Measurements from ENCODE around the gene RGS12. TPM values are rescaled to one million over a fixed set of nuclear protein-coding genes. Genes with fewer than 3 reads are reported as not detected.

Gene RGS12
- total RNA-seq, 2 experiments from 2014 or later, result 8.6 to 8.8 TPM

DNA sequence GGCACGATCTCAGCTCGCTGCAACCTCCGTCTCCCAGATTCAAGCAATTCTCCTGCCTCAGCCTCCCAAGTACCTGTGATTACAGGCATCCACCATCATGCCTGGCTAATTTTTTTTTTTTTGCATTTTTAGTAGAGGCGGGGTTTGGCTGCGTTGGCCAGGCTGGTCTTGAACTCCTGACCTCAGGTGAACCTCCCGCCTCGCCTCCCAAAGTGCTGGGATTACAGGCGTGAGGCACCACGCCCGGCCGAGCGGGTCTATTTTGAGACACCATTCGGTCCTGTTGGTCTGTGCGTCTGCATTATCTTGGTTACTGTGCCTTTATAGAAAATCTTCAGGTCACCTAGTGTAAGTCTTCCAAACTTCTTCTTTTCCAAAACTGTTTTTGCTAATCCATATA lies 21.7 kb upstream of the RGS12 start:
- intact Hi-C loops (cut with micrococcal nuclease), result no loop called here
- Mint-ChIP-seq H3K27me3 (no peaks in the 10 kb centered on the region), H3K4me1 (ENCODE audit: low read depth) (no peaks in the 10 kb centered on the region), H3K27ac (no peak overlapping the region), H3K4me3 (no peak overlapping the region), H3K9me3 (no peaks in the 10 kb centered on the region), H3K36me3 (no peaks in the 10 kb centered on the region)
- ChIA-PET POLR2A (no interaction called here), CTCF (interaction anchor here (0.7 kb wide), 1 partner anchor 71 kb away, joined by 3 read pairs; no protein-coding TSS in a partner anchor)
- DNase-seq, result no peak

DNA sequence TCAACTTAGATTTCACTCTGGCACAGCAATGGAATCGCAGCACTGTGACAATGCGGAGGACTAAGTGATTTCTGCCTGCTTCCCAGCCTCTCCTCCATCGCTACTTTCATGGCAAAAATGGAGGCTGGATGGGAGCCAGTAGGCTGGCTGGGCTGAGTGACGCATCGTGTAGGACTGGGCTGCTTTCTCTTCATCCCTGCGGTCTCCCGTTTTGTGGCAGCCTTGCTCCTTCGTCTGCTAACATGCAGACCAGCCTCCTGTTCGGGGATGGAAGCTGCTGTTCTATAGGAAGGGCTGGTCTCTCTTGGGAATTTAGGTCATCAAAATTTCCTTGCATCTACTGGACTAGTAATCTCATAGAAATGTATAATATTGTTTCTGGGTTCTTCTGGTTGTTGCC lies 15.8 kb upstream of the RGS12 start:
- CTCF ChIA-PET, result no interaction called here
- intact Hi-C loops (cut with micrococcal nuclease), result no loop called here
- POLR2A ChIA-PET, result no interaction called here
- Mint-ChIP-seq H3K9me3 (peaks cover 3% of the 10 kb centered on the region), H3K27ac (no peak overlapping the region), H3K36me3 (no peaks in the 10 kb centered on the region), H3K4me1 (ENCODE audit: low read depth) (no peaks in the 10 kb centered on the region), H3K4me3 (no peak overlapping the region), H3K27me3 (peaks cover 1% of the 10 kb centered on the region)
- no peak for DNase-seq

DNA sequence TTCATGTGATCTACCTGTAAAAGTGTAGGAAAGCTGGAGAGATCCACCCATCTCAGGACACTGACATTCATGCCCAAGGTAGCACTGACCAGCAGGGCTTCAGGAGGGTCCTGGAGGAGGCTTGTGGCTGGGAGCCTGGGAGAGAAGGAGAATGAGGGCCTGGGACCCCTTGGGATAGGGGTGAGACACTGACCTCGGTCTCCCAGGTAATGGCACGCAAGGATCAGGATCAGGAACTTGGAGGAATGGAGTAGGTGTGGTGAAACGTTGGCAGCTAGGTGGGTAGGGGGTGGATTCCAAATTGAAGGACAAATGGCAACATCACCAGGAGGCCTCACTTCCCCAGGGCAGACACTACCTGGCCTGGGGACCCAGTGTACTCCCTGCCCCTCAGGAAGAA lies 12.4 kb upstream of the RGS12 start:
- no peak for DNase-seq
- ChIA-PET CTCF (no interaction called here), POLR2A (no interaction called here)
- peaks cover 3% of the 10 kb centered on the region for H3K27me3 Mint-ChIP-seq
- H3K4me1 Mint-ChIP-seq (ENCODE audit: low read depth), result no peaks in the 10 kb centered on the region
- no peak overlapping the region for H3K4me3 Mint-ChIP-seq
- no peaks in the 10 kb centered on the region for H3K36me3 Mint-ChIP-seq
- H3K9me3 Mint-ChIP-seq, result peaks cover 3% of the 10 kb centered on the region
- no peak overlapping the region for H3K27ac Mint-ChIP-seq
- intact Hi-C loops (cut with micrococcal nuclease), result no loop called here

DNA sequence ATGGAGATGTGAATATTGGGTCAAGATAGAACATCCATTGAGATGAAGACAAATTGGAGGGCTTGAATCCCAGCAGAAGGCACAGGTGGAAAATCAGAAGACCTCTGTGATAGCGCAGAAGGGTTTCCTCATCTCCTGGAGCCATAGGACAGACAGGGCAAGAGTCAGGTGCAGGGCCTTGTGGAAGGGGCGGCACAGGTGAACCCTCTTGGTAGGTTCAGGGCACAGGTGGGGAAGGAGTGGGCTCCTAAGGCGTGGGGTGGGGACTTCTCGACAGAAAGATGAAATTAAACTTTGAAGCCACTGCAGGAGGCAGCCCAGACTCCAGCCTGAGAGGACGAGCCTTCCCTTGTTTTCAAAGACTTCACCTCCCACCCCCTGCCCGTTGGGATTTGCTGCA lies 9.3 kb upstream of the RGS12 start:
- no peak for DNase-seq
- H3K27me3 Mint-ChIP-seq, result peaks cover 7% of the 10 kb centered on the region
- H3K4me3 Mint-ChIP-seq, result no peak overlapping the region
- ChIA-PET POLR2A (no interaction called here), CTCF (no interaction called here)
- peaks cover 3% of the 10 kb centered on the region for H3K9me3 Mint-ChIP-seq
- H3K27ac Mint-ChIP-seq, result no peak overlapping the region
- H3K36me3 Mint-ChIP-seq, result no peaks in the 10 kb centered on the region
- intact Hi-C loops (cut with micrococcal nuclease), result no loop called here
- H3K4me1 Mint-ChIP-seq (ENCODE audit: low read depth), result no peaks in the 10 kb centered on the region

DNA sequence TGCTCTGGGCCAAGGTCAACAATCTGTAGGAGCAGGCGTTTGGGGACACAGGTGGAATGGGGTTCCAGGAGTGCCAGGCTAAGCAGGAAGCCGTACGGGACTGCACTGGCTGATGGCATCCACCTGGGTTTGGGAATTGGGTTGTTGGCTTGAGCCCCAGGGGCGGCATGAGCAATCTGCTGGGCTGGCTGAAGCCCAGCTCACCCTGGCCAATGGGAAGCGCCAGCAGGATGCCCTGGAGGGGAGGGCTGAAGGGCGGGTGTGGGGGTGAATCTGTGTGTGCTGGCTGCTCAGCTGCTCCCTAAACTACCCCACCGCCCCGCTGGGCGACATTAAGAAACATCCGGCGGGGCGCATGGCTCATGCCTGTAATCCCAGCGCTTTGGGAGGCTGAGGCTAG lies 8.9 kb upstream of the RGS12 start:
- Mint-ChIP-seq H3K4me1 (ENCODE audit: low read depth) (no peaks in the 10 kb centered on the region), H3K36me3 (no peaks in the 10 kb centered on the region), H3K9me3 (peaks cover 3% of the 10 kb centered on the region), H3K27me3 (peaks cover 9% of the 10 kb centered on the region), H3K27ac (no peak overlapping the region), H3K4me3 (no peak overlapping the region)
- intact Hi-C loops (cut with micrococcal nuclease), result no loop called here
- CTCF ChIA-PET, result no interaction called here
- no peak for DNase-seq
- POLR2A ChIA-PET, result no interaction called here

DNA sequence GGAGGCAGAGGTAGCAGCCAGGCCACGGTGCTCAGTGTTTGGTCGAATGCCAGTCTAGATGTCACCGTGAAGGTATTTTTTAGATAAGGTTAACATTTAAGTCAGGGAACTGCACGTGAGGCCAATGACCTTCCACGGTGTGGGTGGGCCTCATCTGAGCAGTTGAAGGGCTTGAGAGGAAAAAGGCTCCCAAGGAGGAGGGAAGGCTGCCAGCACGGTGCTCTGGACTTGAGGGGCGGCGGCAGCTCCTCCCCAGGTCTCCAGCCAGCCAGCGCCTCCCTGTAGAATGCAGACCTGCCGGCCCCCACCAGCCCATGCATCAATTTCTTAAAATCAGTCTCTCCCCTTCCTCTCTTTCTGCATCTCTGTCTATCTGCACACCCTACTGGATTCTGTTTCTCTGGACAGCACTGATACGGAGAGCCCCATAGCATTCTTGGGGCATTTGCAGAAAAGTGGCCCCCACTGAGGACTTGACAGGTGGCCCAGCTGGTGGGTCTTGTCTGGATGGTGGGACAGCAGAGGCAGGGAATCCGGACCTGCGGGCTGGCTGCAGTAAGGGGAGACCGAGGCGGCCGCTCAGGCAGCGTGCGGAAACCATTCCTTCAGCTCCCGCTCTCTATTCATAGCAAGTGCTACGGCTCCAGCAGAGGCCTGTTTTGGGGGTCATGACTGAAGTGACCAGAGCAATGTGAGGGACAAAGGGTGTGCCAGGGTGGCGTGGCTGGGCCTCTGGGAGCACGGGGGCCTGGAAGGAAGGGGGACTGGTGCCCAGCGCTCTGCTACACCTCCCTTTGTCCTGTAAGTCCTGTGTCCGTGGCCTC lies 7.9 kb upstream of the RGS12 start:
- Mint-ChIP-seq H3K4me3 (no peak overlapping the region), H3K27ac (no peak overlapping the region), H3K4me1 (ENCODE audit: low read depth) (no peaks in the 10 kb centered on the region), H3K9me3 (peaks cover 3% of the 10 kb centered on the region), H3K27me3 (peaks cover 11% of the 10 kb centered on the region), H3K36me3 (no peaks in the 10 kb centered on the region)
- DNase-seq, result no peak
- intact Hi-C loops (cut with micrococcal nuclease), result no loop called here
- ChIA-PET CTCF (no interaction called here), POLR2A (interaction anchor here (0.6 kb wide), 1 partner anchor 47 kb away, joined by 3 read pairs; no protein-coding TSS in a partner anchor)

DNA sequence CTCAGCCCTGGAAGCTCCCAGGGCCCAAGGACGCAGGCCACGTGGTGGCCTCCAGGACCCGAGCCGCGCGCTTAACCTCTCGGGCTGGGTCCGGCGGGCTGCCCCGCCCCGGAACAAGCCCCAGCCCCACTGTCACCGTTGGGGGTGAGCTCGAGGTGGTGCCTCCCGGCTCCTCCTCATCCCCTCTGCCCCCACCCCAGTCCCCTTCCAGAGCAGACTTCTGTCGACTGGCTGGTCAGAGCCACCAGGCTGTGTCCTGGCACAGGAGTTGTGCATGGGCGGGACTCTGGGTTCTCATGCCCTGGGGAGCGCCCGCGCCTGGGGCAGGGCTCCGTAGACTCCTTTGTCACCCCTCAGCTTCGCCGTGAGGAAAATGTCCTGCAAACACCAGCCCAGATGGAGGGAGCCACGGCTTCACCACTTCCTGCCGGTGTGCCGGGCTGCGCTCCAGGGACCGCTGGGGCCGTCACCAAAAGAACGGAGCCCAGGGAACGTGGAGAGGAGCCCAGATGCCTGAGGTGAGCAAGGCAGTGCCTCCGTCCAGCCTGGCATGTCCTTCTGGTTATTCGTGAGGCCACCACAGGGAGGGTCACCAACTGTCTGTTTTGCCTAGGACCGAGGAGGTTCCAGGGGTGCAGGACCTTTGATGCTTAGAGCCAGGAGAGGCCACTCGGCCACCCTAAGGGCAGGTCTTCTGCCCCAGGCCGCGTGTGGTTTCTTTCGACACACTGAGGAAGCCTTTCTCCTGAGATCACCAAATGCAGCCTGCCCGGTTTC lies 7.1 kb upstream of the RGS12 start:
- Mint-ChIP-seq H3K4me1 (ENCODE audit: low read depth) (no peaks in the 10 kb centered on the region), H3K36me3 (no peaks in the 10 kb centered on the region), H3K4me3 (no peak overlapping the region), H3K27ac (no peak overlapping the region), H3K9me3 (peaks cover 3% of the 10 kb centered on the region), H3K27me3 (peaks cover 11% of the 10 kb centered on the region)
- POLR2A ChIA-PET, result no interaction called here
- intact Hi-C loops (cut with micrococcal nuclease), result no loop called here
- no peak for DNase-seq
- CTCF ChIA-PET, result interaction anchor here (0.6 kb wide), 1 partner anchor 8 kb away, joined by 3 read pairs; no protein-coding TSS in a partner anchor

DNA sequence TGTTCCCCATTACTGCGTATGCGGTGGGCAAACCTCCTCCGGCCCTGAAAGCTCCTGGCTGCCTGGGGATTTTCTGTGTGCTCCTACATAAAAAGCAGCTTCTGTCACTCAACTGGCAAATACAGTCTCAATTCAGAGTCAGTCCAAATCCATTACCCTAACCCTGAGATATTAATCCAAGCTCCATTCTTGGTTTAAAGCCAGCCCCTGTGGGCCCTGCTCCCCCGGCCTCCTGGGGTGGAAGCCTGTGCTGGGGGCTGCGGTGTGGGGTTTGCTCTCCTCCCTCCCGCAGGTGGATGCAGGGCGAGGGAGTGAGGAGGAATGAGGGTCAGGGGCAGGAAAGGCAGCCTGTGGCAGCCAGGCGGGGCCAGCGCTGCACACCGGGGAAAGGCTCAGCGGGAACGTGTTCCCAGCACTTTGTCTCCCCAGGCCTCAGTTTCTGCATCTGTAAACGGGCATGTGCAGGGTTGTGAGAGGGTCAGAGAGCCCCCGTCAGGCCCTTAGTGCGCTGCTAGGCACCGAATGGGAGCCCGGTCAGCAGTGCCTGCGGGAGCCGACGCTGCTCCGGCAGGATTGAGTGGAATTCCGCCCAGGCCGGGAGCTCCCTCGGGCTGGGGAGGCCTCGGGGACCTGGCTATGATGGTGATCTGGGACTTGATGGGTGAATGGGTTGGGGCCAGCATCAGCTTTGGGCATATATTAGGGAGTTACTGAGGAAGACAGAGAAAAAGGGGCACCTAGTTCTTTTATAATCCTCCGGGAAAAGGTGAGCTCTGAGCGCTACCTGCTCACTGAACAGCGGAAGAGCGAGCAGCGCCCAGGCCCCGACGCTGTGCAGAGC lies 6.3 kb upstream of the RGS12 start:
- DNase-seq, result no peak
- intact Hi-C loops (cut with micrococcal nuclease), result no loop called here

DNA sequence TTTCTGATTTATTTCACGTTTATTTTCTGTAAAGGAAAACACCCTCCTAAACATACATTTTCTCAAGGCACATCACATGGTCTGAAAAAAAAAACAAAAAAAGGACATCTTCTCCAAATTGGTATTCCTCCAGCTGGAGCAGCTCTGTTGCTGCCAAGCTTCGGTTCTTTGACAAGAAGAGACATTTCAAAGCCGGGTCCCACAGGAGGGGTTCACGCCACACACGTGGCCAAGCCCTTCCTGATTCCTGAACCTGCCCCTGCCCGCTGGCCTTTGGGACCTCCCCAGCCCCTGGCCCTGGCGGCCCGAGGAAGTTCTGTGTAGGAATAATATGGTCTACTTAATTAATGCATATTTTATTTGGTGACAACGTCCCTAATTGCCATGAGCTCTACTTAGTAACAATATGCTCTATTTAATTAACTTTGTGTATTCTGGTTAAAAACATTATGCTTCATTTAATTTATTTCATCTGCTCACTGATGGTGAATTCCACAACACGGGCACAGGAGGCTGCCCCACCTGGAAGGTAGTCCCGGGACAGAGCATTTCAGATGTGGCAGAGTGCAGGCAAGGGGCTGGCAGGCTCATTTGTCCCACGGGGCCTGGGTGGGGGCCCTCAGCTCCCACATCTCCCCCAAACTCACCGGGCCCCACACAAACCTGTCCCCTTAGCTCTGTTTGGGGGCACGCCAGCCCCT lies 5.4 kb upstream of the RGS12 start:
- H3K27ac Mint-ChIP-seq, result no peak overlapping the region
- H3K4me3 Mint-ChIP-seq, result no peak overlapping the region
- no peaks in the 10 kb centered on the region for H3K36me3 Mint-ChIP-seq
- H3K9me3 Mint-ChIP-seq, result no peaks in the 10 kb centered on the region
- no peak for DNase-seq
- H3K4me1 Mint-ChIP-seq (ENCODE audit: low read depth), result peaks cover 7% of the 10 kb centered on the region
- CTCF ChIA-PET, result no interaction called here
- POLR2A ChIA-PET, result no interaction called here
- intact Hi-C loops (cut with micrococcal nuclease), result no loop called here
- peaks cover 14% of the 10 kb centered on the region for H3K27me3 Mint-ChIP-seq

More for the DNA sequence above, 6.3 kb upstream of the RGS12 start:
- ChIA-PET CTCF (interaction anchor here (0.6 kb wide), 1 partner anchor 9 kb away, joined by 3 read pairs; no protein-coding TSS in a partner anchor), POLR2A (no interaction called here)
- Mint-ChIP-seq H3K27me3 (peaks cover 12% of the 10 kb centered on the region), H3K9me3 (peaks cover 3% of the 10 kb centered on the region), H3K4me1 (ENCODE audit: low read depth) (peaks cover 2% of the 10 kb centered on the region), H3K27ac (no peak overlapping the region), H3K36me3 (no peaks in the 10 kb centered on the region), H3K4me3 (no peak overlapping the region)

DNA sequence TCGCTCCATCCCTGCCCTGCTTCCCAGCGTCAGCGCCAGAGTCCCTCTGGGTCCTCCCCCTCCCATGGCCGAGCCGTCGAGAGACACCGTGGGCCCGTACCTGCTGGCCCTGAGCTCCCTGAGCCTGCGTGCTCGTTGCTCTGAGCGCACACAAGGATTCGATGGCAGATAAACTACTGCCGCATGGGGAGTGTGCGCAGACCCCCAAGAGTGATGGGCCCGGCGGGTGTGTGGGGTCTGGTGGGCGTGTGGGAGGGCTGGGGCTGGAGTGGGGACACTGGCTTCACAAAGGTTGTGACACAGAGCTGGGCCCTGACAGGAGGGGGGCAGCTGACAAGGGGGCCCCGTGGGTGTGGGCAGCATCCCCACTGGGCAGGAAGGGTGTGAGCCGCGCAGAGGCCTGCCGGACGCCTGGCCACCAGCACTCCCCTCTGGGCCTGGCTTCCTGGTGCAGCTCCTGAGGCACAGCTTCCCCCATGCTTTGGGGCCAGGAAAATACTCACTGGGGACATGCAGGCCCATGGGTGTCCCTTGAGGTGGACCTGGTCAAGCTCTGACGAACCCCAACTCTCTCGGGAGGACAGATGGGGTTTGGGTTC lies 4.8 kb upstream of the RGS12 start:
- intact Hi-C loops (cut with micrococcal nuclease), result no loop called here
- H3K9me3 Mint-ChIP-seq, result no peaks in the 10 kb centered on the region
- no peaks in the 10 kb centered on the region for H3K36me3 Mint-ChIP-seq
- H3K4me1 Mint-ChIP-seq (ENCODE audit: low read depth), result peaks cover 7% of the 10 kb centered on the region
- POLR2A ChIA-PET, result no interaction called here
- CTCF ChIA-PET, result no interaction called here
- no peak overlapping the region for H3K4me3 Mint-ChIP-seq
- no peak for DNase-seq
- H3K27ac Mint-ChIP-seq, result no peak overlapping the region
- peaks cover 14% of the 10 kb centered on the region for H3K27me3 Mint-ChIP-seq

DNA sequence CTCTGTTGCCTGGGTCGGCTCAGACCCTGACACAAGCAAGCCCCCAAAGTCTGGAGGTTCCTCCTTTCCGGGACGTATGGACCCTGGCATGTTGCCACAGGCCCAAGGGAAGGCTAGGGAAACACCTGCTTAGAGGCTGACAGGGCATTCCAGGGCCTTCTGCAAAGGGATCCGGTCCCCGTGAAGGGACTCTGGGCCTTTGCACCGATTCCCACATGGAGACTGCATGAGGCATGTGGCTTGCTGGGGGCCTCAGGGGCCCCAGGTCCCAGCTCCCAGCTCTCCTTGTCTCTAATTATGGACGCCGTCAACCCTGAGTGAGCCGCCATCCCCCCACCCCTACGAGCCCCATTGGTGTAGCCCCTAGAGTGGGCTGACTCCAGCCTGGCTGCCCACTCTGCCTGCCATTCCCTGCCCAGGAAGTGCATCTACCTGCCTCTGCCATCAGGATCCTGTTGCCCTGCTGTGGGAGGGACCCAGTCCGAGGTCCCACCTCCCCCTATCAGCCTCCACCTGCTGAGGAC lies 4.2 kb upstream of the RGS12 start:
- ChIA-PET POLR2A (no interaction called here), CTCF (no interaction called here)
- no peaks in the 10 kb centered on the region for H3K36me3 Mint-ChIP-seq
- no peaks in the 10 kb centered on the region for H3K9me3 Mint-ChIP-seq
- intact Hi-C loops (cut with micrococcal nuclease), result no loop called here
- H3K27me3 Mint-ChIP-seq, result peaks cover 15% of the 10 kb centered on the region
- no peak for DNase-seq
- peaks cover 9% of the 10 kb centered on the region for H3K4me1 Mint-ChIP-seq (ENCODE audit: low read depth)
- no peak overlapping the region for H3K27ac Mint-ChIP-seq
- H3K4me3 Mint-ChIP-seq, result no peak overlapping the region
